Lung (tissue), 12 donors: ENCODE results near the gene CD164L2. TPM values are rescaled to one million over a fixed set of nuclear protein-coding genes. Genes with fewer than 3 reads are reported as not detected.

Source experiments
- ATAC-seq: fragments of 200-7000 bp; cut with Tn5 transposase; one replicate; pipeline ENCODE4 v1.9.1; 2020; ENCODE audit warnings: moderate number of reproducible peaks; ENCODE audit not compliant: insufficient read depth, low FRiP score
- DNase-seq, 3 donors: peaks; one replicate each; pipeline ENCODE4 v3.0.0-alpha.2; 2013 to 2017
- H3K27ac ChIP-seq, 2 donors: one replicate each; pipeline ENCODE4 v1.5.1; 2013; ENCODE audit warnings: mild to moderate bottlenecking in 2 of 2, moderate library complexity in 2 of 2, control low read depth in 1 of 2, inconsistent platforms in 1 of 2, low read depth in 1 of 2, low read length in 1 of 2
- H3K27me3 ChIP-seq, 3 donors: one replicate each; pipeline ENCODE4 v1.5.1; 2013; ENCODE audit warnings: low read length in 2 of 3; ENCODE audit not compliant: control insufficient read depth in 3 of 3, insufficient read depth in 3 of 3
- H3K36me3 ChIP-seq, 4 donors: one replicate each; pipeline ENCODE4 v1.5.1; 2013; ENCODE audit warnings: low read length in 4 of 4, mild to moderate bottlenecking in 1 of 4, moderate library complexity in 1 of 4; ENCODE audit not compliant: control insufficient read depth in 4 of 4, insufficient read depth in 4 of 4
- H3K4me1 ChIP-seq, 5 donors: one replicate each; pipeline ENCODE4 v1.5.1; 2013; ENCODE audit warnings: low read length in 5 of 5, mild to moderate bottlenecking in 2 of 5, moderate library complexity in 1 of 5; ENCODE audit not compliant: control insufficient read depth in 5 of 5, insufficient read depth in 5 of 5
- H3K4me3 ChIP-seq: one replicate; pipeline ENCODE4 v1.5.1; 2013; ENCODE audit warnings: mild to moderate bottlenecking, control low read depth, moderate library complexity
- H3K9ac ChIP-seq, 2 donors: one replicate each; pipeline ENCODE4 v1.5.1; 2013; ENCODE audit warnings: low read length in 2 of 2, control low read depth in 1 of 2; ENCODE audit not compliant: insufficient read depth in 1 of 2
- H3K9me3 ChIP-seq, 4 donors: one replicate each; pipeline ENCODE4 v1.5.1; 2013; ENCODE audit warnings: low read length in 3 of 4, mild to moderate bottlenecking in 1 of 4, moderate library complexity in 1 of 4; ENCODE audit not compliant: control insufficient read depth in 4 of 4, insufficient read depth in 3 of 4
- WGBS, 2 donors: extraction: QIAGEN DNeasy Blood & Tissue Kit; methylation state at CpG; one replicate each; pipeline ENCODE4 v1.1.7; 2013; 5-methylcytosine and 5-hydroxymethylcytosine counted together
- polyA plus RNA-seq, 2 donors: library from polyadenylated mRNA; stranded (reverse); fragments of 200-250 nt; gene quantifications; one replicate each; pipeline ENCODE4 v1.2.1, GENCODE V29; 2013
- total RNA-seq, 2 donors: library from RNA; depleted of rRNA in 1 of 2; stranded (reverse); fragments of >200 nt in 1 of 2; gene quantifications; one replicate each; pipeline ENCODE4 v1.2.1, GENCODE V29; 2014 to 2021
- TF ChIP-seq, protein P1 (sequence below): IDR thresholded peaks from 2 replicates; pipeline ENCODE4 v1.5.1; 2012; ENCODE audit warnings: mild to moderate bottlenecking; ENCODE audit errors: control extremely low read depth, extremely low read depth
- donor health status: control.
- donor health status: control.
- donor health status: Bipolar disorder and iron deficiency.
- donor health status: healthy.
- donor health status: DM: yes; HTN: yes; CAD: no.

Gene CD164L2
- total and polyA plus RNA-seq, 4 donors = 6.3 to 19.8 (median 8.9) TPM

DNA sequence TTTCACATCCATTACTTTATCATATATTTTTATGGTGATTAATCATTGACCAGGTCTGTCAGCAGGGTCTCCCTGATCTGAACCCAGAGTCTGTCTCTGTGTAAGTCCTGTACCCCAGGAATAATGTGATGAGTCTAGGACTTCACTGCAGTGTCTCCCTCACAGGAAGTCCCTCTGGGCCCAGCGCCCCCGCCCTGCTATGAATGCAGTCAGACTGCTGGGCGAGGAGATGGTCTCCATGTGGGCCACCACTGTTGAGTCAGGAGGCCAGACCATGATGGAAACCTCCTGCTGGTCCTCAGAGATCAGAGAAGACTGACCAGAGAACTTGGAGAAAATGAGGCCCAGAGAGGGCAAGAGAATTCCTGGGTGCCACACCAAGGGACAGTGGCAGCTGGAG lies 51.7 kb downstream of the CD164L2 start:
- peaks cover 0 to 50% (median 29%) of the 10 kb centered on the region in 4 donors for H3K36me3 ChIP-seq
- ATAC-seq = no peak

DNA sequence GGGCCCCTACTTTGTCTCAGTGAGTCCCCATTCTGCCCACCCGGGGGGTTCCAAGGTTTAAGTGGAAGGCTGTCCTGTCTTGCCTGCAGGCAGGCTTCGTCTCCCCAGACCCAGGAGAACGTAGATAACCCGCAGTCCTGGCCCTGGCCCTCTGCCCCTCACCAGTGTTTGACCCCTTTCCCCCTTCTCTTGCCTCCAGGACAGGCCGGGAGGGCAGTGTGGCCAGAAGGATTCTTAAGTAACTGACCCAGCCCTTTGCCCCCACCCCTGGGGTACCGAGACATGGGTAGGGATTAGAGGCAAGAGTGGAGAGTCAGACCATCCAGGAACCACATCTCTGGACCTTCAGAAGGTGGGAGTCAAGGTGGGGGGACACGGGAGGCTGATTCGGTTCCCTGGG lies 52.3 kb downstream of the CD164L2 start:
- H3K36me3 ChIP-seq = peaks cover 0 to 46% (median 31%) of the 10 kb centered on the region in 4 donors
- 87% methylated on average over 8 of the region's 8 CpGs for WGBS, 2 donors
- DNase-seq (no peak), ATAC-seq (no peak)
- H3K4me3 ChIP-seq = no peak overlapping the region
- no peak overlapping the region for H3K9ac ChIP-seq
- H3K9me3 ChIP-seq = no peaks in the 10 kb centered on the region
- H3K4me1 ChIP-seq = peaks cover 0 to 3% (median 0%) of the 10 kb centered on the region in 5 donors
- no peaks in the 10 kb centered on the region for H3K27me3 ChIP-seq
- no peak overlapping the region for H3K27ac ChIP-seq
- TF ChIP-seq, protein P1, sequence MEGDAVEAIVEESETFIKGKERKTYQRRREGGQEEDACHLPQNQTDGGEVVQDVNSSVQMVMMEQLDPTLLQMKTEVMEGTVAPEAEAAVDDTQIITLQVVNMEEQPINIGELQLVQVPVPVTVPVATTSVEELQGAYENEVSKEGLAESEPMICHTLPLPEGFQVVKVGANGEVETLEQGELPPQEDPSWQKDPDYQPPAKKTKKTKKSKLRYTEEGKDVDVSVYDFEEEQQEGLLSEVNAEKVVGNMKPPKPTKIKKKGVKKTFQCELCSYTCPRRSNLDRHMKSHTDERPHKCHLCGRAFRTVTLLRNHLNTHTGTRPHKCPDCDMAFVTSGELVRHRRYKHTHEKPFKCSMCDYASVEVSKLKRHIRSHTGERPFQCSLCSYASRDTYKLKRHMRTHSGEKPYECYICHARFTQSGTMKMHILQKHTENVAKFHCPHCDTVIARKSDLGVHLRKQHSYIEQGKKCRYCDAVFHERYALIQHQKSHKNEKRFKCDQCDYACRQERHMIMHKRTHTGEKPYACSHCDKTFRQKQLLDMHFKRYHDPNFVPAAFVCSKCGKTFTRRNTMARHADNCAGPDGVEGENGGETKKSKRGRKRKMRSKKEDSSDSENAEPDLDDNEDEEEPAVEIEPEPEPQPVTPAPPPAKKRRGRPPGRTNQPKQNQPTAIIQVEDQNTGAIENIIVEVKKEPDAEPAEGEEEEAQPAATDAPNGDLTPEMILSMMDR = no peak

More for the DNA sequence above, 51.7 kb downstream of the CD164L2 start:
- Histone ChIP-seq H3K9ac (no peak overlapping the region), H3K27me3 (no peaks in the 10 kb centered on the region), H3K27ac (no peak overlapping the region), H3K4me3 (no peak overlapping the region), H3K9me3 (no peaks in the 10 kb centered on the region), H3K4me1 (peaks cover 0 to 3% (median 0%) of the 10 kb centered on the region in 5 donors)
- TF ChIP-seq, protein P1 = no peak
- no peak for DNase-seq
- 87 to 92% methylated on average over 3 of the region's 3 CpGs for WGBS, 2 donors

Other genes with a start within 250 kb of the CD164L2 start
- gene SLC9A1, start 228.2 kb downstream of the CD164L2 start, total RNA-seq = 10 to 100 TPM; 19.3 to 48.0 TPM
- gene SLC9A1, start 228.2 kb downstream of the CD164L2 start, polyA plus RNA-seq = 10 to 100 TPM; 19.7 to 29.6 TPM
- gene WDTC1, start 148.7 kb downstream of the CD164L2 start, total RNA-seq = 10 to 100 TPM; 38.1 to 41.0 TPM
- gene WDTC1, start 148.7 kb downstream of the CD164L2 start, polyA plus RNA-seq = 10 to 100 TPM; 19.8 to 22.2 TPM
- gene TMEM222, start 61.2 kb downstream of the CD164L2 start, total RNA-seq = 10 to 100 TPM; 25.2 to 46.8 TPM
- 10 to 100 TPM; 50.1 to 51.5 TPM for gene TMEM222, start 61.2 kb downstream of the CD164L2 start, polyA plus RNA-seq
- 10 to 100 TPM; 10.5 to 58.0 TPM for gene SYTL1, start 41.3 kb downstream of the CD164L2 start, total RNA-seq
- gene SYTL1, start 41.3 kb downstream of the CD164L2 start, polyA plus RNA-seq = 10 to 100 TPM; 27.7 to 41.6 TPM
- gene MAP3K6, start 16.4 kb downstream of the CD164L2 start, total RNA-seq = 10 to 100 TPM; 17.0 to 96.6 TPM
- gene MAP3K6, start 16.4 kb downstream of the CD164L2 start, polyA plus RNA-seq = 10 to 100 TPM; 53.1 to 72.5 TPM
- gene FCN3, start 8.5 kb downstream of the CD164L2 start, total RNA-seq = 100 to 1,000 TPM in 1 of 2 donors, 10 to 100 TPM in 1; 36.6 to 611 TPM
- 100 to 1,000 TPM; 452 to 489 TPM for gene FCN3, start 8.5 kb downstream of the CD164L2 start, polyA plus RNA-seq
- under 1 TPM; 0.51 to 0.58 TPM for gene GPR3, start 9.3 kb upstream of the CD164L2 start, total RNA-seq
- gene GPR3, start 9.3 kb upstream of the CD164L2 start, polyA plus RNA-seq = 1 to 10 TPM; 1.3 to 1.8 TPM
- 100 to 1,000 TPM in 1 of 2 donors, 10 to 100 TPM in 1; 47.9 to 136 TPM for gene WASF2, start 106.8 kb upstream of the CD164L2 start, total RNA-seq
- gene WASF2, start 106.8 kb upstream of the CD164L2 start, polyA plus RNA-seq = 10 to 100 TPM; 27.3 to 51.0 TPM
- 10 to 100 TPM; 31.8 to 37.9 TPM for gene AHDC1, start 220.8 kb upstream of the CD164L2 start, total RNA-seq
- gene AHDC1, start 220.8 kb upstream of the CD164L2 start, polyA plus RNA-seq = 10 to 100 TPM; 10.3 to 11.8 TPM